ENCODE measurements around the gene CCDC188. TPM values are rescaled to one million over a fixed set of nuclear protein-coding genes. Genes with fewer than 3 reads are reported as not detected.
A peak's percentile ranks its signal among the peaks of the same experiment; 100 is the strongest.

CCDC188 gene
- total and polyA plus RNA-seq, 9 of the 15 experiments (the other 6 are each of a cell fraction or from before 2014, with no cell fraction given), result not detected

GRCh38 chr22:20153945-20154344 is 3.1 kb upstream of the CCDC188 start:
- Histone ChIP-seq H3K9ac (ENCODE audit: insufficient read depth in 1 of 2, low read depth in 2 of 2, low read length in 2 of 2) (peak overlapping the region in 1 of 2 experiments; percentile 73; a peak in 2 of 4 replicates), H4K20me1 (replicated peaks; ENCODE audit: control insufficient read depth, insufficient read depth, low read length) (peaks cover 45% of the 10 kb centered on the region), H3K27ac (ENCODE audit: extremely low read depth, low read depth, low read length) (no peak overlapping the region), H3K9me1 (ENCODE audit: control insufficient read depth, insufficient read depth, low read length) (no peaks in the 10 kb centered on the region), H3K4me1 (replicated peaks in 1 of 2; ENCODE audit: control insufficient read depth in 2 of 2, insufficient read depth in 2 of 2, low read length in 2 of 2) (peaks cover 0 to 78% of the 10 kb centered on the region in 2 experiments; a peak in 2 of 5 replicates), H3K27me3 (ENCODE audit: control insufficient read depth in 2 of 2, insufficient read depth in 2 of 2, low read length in 2 of 2) (peaks cover 23 to 62% of the 10 kb centered on the region in 2 experiments; a peak in 4 of 5 replicates), H3K4me3 (no peak overlapping the region), H3K4me2 (ENCODE audit: insufficient read depth, low read length) (no peak overlapping the region), H3K9me3 (replicated peaks; ENCODE audit: control insufficient read depth, insufficient read depth, low read depth, low read length) (no peaks in the 10 kb centered on the region), H3K36me3 (ENCODE audit: control insufficient read depth, insufficient read depth, low read length) (no peaks in the 10 kb centered on the region), H2AFZ (ENCODE audit: low read depth, low read length) (no peak overlapping the region), H3K79me2 (ENCODE audit: control insufficient read depth, insufficient read depth, low read length) (no peaks in the 10 kb centered on the region)
- peak; percentile 57 for FAIRE-seq
- DNase-seq (ENCODE audit: extremely low read depth in 1 of 4, low spot score in 3 of 4), result peak in 3 of 4 experiments; percentile 61 to 68 (median 61)
- peak; percentile 48 for ATAC-seq
- in situ Hi-C loops (cut with MboI) (loop anchor here (25.0 kb wide), 1 partner anchor 533 kb away; no protein-coding TSS in a partner anchor), intact Hi-C loops (cut with micrococcal nuclease) (loop anchor here (10.0 kb wide), 1 partner anchor 261 kb away; no protein-coding TSS in a partner anchor)
- WGBS (ENCODE audit: insufficient coverage, low coverage, missing lambda C conversion rate), result 28% methylated on average over 16 of the region's 16 CpGs
- ChIA-PET CTCF (ENCODE audit: low intra/inter-chr PET ratio) (interaction anchor here (0.6 to 1.0 kb wide), 4 partner anchors 115 to 303 kb away, joined by 3 to 4 read pairs (median 3); no protein-coding TSS in a partner anchor), POLR2A (interaction anchor here (0.7 to 1.6 kb wide), 10 partner anchors 10 to 250 kb away, joined by 3 to 7 read pairs (median 3); no protein-coding TSS in a partner anchor)
- no TSS peak for BruUV-seq (replicated peaks)
- no peak for TF ChIP-seq HMGXB4 (CRISPR knock-in tag; IDR thresholded peaks at IDR 0.05)
- peak; percentile 53; the same call in 1 of the 2 replicates for TF ChIP-seq STAG1 (CRISPR knock-in tag; IDR thresholded peaks at IDR 0.05; ENCODE audit: borderline replicate concordance)
- no peak for TF ChIP-seq CREB3 (tag; conservative IDR thresholded peaks at IDR 0.05; ENCODE audit: low read depth)
- TF ChIP-seq TARDBP (IDR thresholded peaks at IDR 0.05), result no peak
- peak; percentile 56 to 73 (median 64) for TF ChIP-seq CTCF (IDR thresholded peaks at IDR 0.05 in 2 of 3, conservative IDR thresholded peaks at IDR 0.05 in 1 of 3; ENCODE audit: insufficient read depth in 2 of 3, low read depth in 1 of 3, low read length in 3 of 3)
- no peak for TF ChIP-seq NFIC (IDR thresholded peaks at IDR 0.05)
- no peak for TF ChIP-seq PATZ1 (CRISPR knock-in tag; IDR thresholded peaks at IDR 0.05; ENCODE audit: borderline replicate concordance)
- TF ChIP-seq RHOXF2B (CRISPR knock-in tag; conservative IDR thresholded peaks at IDR 0.05), result 0 out of 2 replicates have a peak, but pooled peaks have one; percentile 63
- 0 out of 2 replicates have a peak, but pooled peaks have one; percentile 9 for TF ChIP-seq ZNF124 (CRISPR knock-in tag; IDR thresholded peaks at IDR 0.05)
- TF ChIP-seq ZNF41 (CRISPR knock-in tag; conservative IDR thresholded peaks at IDR 0.05), result no peak
- TF ChIP-seq MAX (CRISPR knock-in tag; IDR thresholded peaks at IDR 0.05), result peak; percentile 82
- TF ChIP-seq ZBTB7A (IDR thresholded peaks at IDR 0.05; ENCODE audit: borderline replicate concordance, control insufficient read depth, low read depth, low read length), result peak; percentile 80
- TF ChIP-seq ZNF280B (CRISPR knock-in tag; IDR thresholded peaks at IDR 0.05), result no peak
